ENCODE measurements around the gene SUPT4H1.

SUPT4H1 gene

GRCh38 chr17:58329035-58329809, 22.8 kb downstream of the SUPT4H1 start:
- no peak for DNase-seq (ENCODE audit: low spot score)

GRCh38 chr17:58328195-58329034, 23.6 kb downstream of the SUPT4H1 start, which contains the start of gene TSPOAP1:
TSS of gene TSPOAP1 (minus strand) at chr17:58328795. CDS start at chr17:58327920, 875 bp downstream.
- DNase-seq (ENCODE audit: low spot score), result no peak

GRCh38 chr17:58327363-58328194, 24.4 kb downstream of the SUPT4H1 start:
- DNase-seq (ENCODE audit: low spot score), result no peak

GRCh38 chr17:58326609-58327362, 25.2 kb downstream of the SUPT4H1 start:
- DNase-seq (ENCODE audit: low spot score), result no peak

- no peak for DNase-seq (ENCODE audit: low spot score)
Observed at GRCh38 chr17:58325976-58326468, 26.0 kb downstream of the SUPT4H1 start.

- no peak for DNase-seq (ENCODE audit: low spot score)
Observed at GRCh38 chr17:58325289-58325726, 26.7 kb downstream of the SUPT4H1 start.

GRCh38 chr17:58324409-58325288, 27.4 kb downstream of the SUPT4H1 start:
- DNase-seq (ENCODE audit: low spot score), result peak; percentile 82

GRCh38 chr17:58324056-58324408, 28.0 kb downstream of the SUPT4H1 start:
- DNase-seq (ENCODE audit: low spot score), result no peak

GRCh38 chr17:58323366-58324055, 28.5 kb downstream of the SUPT4H1 start:
- no peak for DNase-seq (ENCODE audit: low spot score)

- no peak for DNase-seq (ENCODE audit: low spot score)
Observed at GRCh38 chr17:58322581-58323185, 29.3 kb downstream of the SUPT4H1 start.

GRCh38 chr17:58321571-58322525, 30.2 kb downstream of the SUPT4H1 start:
- DNase-seq (ENCODE audit: low spot score), result no peak

GRCh38 chr17:58320570-58321323, 31.3 kb downstream of the SUPT4H1 start:
- DNase-seq (ENCODE audit: low spot score), result no peak

GRCh38 chr17:58320163-58320558, 31.8 kb downstream of the SUPT4H1 start:
- no peak for DNase-seq (ENCODE audit: low spot score)

- DNase-seq (ENCODE audit: low spot score), result no peak
Observed at GRCh38 chr17:58319173-58320162, 32.5 kb downstream of the SUPT4H1 start.

- no peak for DNase-seq (ENCODE audit: low spot score)
Observed at GRCh38 chr17:58318627-58319172, 33.3 kb downstream of the SUPT4H1 start.

GRCh38 chr17:58318065-58318481, 33.9 kb downstream of the SUPT4H1 start:
- no peak for DNase-seq (ENCODE audit: low spot score)

Data from GM03348 (cell line).